Fibroblast of lung (primary cell): ENCODE measurements around the gene NKAIN2. TPM values are rescaled to one million over a fixed set of nuclear protein-coding genes. Genes with fewer than 3 reads are reported as not detected.

Experiments
- DNase-seq, 2 donors: peaks; one replicate each; pipeline versions ENCODE4 v3.0.0 to v3.0.0-alpha.2; 2010; ENCODE audit warnings: low read depth in 2 of 2
- H2AFZ ChIP-seq: 2 replicates; pipeline ENCODE4 v1.5.1; 2012; ENCODE audit warnings: low read length, control low read depth, inconsistent platforms
- H3K27ac ChIP-seq: 2 replicates; pipeline ENCODE4 v1.5.1; 2011; ENCODE audit warnings: low read length, control low read depth; ENCODE audit not compliant: insufficient read depth
- H3K27me3 ChIP-seq: 2 replicates; pipeline ENCODE4 v1.5.1; 2011; ENCODE audit warnings: mild to moderate bottlenecking, low read length; ENCODE audit not compliant: control insufficient read depth, insufficient read depth
- H3K36me3 ChIP-seq: 2 replicates; pipeline ENCODE4 v1.5.1; 2011; ENCODE audit warnings: low read length; ENCODE audit not compliant: control insufficient read depth, insufficient read depth
- H3K4me1 ChIP-seq: 2 replicates; pipeline ENCODE4 v1.5.1; 2011; ENCODE audit warnings: low read length; ENCODE audit not compliant: control insufficient read depth, insufficient read depth; ENCODE audit errors: extremely low read depth
- H3K4me2 ChIP-seq: 2 replicates; pipeline ENCODE4 v1.5.1; 2011; ENCODE audit warnings: low read length, control low read depth; ENCODE audit not compliant: insufficient read depth; ENCODE audit errors: extremely low read depth
- H3K4me3 ChIP-seq, 4 experiments: fragments of 200-600 bp in 1 of 4; sonication (generic) in 1 of 4; replicated peaks in 1 of 4; 2 replicates each; pipeline ENCODE4 v1.5.1; 2011 to 2016; ENCODE audit warnings: low read length in 4 of 4, low read depth in 3 of 4, mild to moderate bottlenecking in 3 of 4, control low read depth in 2 of 4, inconsistent platforms in 1 of 4, mixed read lengths in 1 of 4; ENCODE audit not compliant: insufficient read depth in 1 of 4; ENCODE audit errors: control extremely low read depth in 1 of 4
- H3K79me2 ChIP-seq: 2 replicates; pipeline ENCODE4 v1.5.1; 2012; ENCODE audit warnings: mild to moderate bottlenecking, low read length, inconsistent platforms; ENCODE audit not compliant: control insufficient read depth, insufficient read depth
- H3K9ac ChIP-seq: 2 replicates; pipeline ENCODE4 v1.5.1; 2011; ENCODE audit warnings: mild to moderate bottlenecking, low read length, control low read depth; ENCODE audit not compliant: insufficient read depth
- H3K9me3 ChIP-seq: 2 replicates; pipeline ENCODE4 v1.5.1; 2012; ENCODE audit warnings: low read depth, low read length; ENCODE audit not compliant: control insufficient read depth, insufficient read depth
- H4K20me1 ChIP-seq: 2 replicates; pipeline ENCODE4 v1.5.1; 2011; ENCODE audit warnings: low read length; ENCODE audit not compliant: control insufficient read depth, insufficient read depth; ENCODE audit errors: extremely low read depth
- CTCF ChIP-seq, 2 donors: IDR thresholded peaks in 1 of 2; conservative IDR thresholded peaks in 1 of 2; 1 replicate in 1 of 2; 2 replicates in 1 of 2; pipeline ENCODE4 v1.5.1; 2011 to 2012; ENCODE audit warnings: low read length in 2 of 2, control low read depth in 1 of 2, inconsistent platforms in 1 of 2, low read depth in 1 of 2, mild to moderate bottlenecking in 1 of 2
- EZH2 ChIP-seq: IDR thresholded peaks from 2 replicates; pipeline ENCODE4 v1.5.1; 2012; ENCODE audit warnings: low read length, control low read depth, mild to moderate bottlenecking; ENCODE audit errors: missing control alignments
- polyA plus RNA-seq, 2 donors: library from polyadenylated mRNA; depleted of rRNA in 1 of 2; stranded (reverse) in 1 of 2; unstranded in 1 of 2; fragments of >200 nt; gene quantifications; 2 replicates each; pipeline ENCODE4 v1.2.1, GENCODE V29; 2011 to 2012; ENCODE audit warnings: missing spikeins in 1 of 2
- total RNA-seq: library from RNA; depleted of rRNA; stranded (reverse); fragments of >200 nt; gene quantifications from 2 replicates; pipeline ENCODE4 v1.2.1, GENCODE V29; 2014

The NKAIN2 gene
- total and polyA plus RNA-seq, 2 donors (not counting 1 experiment from before 2014, with no cell fraction given): not detected

GRCh38 chr6:123801067-123801466, 2.6 kb upstream of the NKAIN2 start:
- no peaks in the 10 kb centered on the region for H3K79me2 ChIP-seq
- no peak overlapping the region for H3K4me2 ChIP-seq
- H3K9ac ChIP-seq: no peak overlapping the region
- no peak overlapping the region for H3K27ac ChIP-seq
- H2AFZ ChIP-seq: no peak overlapping the region
- no peak for TF ChIP-seq EZH2
- no peak for TF ChIP-seq CTCF (conservative IDR thresholded peaks at IDR 0.05 in 1 of 2, IDR thresholded peaks at IDR 0.05 in 1 of 2; ENCODE audit: low read depth in 1 of 2, low read length in 2 of 2)
- H3K9me3 ChIP-seq: no peaks in the 10 kb centered on the region
- no peaks in the 10 kb centered on the region for H4K20me1 ChIP-seq
- H3K36me3 ChIP-seq: no peaks in the 10 kb centered on the region
- H3K27me3 ChIP-seq: peaks cover 15% of the 10 kb centered on the region
- no peak overlapping the region for H3K4me3 ChIP-seq
- DNase-seq: no peak
- H3K4me1 ChIP-seq: no peaks in the 10 kb centered on the region

- Histone ChIP-seq H3K27ac (no peak overlapping the region), H3K9me3 (no peaks in the 10 kb centered on the region), H3K36me3 (no peaks in the 10 kb centered on the region), H3K79me2 (no peaks in the 10 kb centered on the region), H4K20me1 (no peaks in the 10 kb centered on the region), H3K4me3 (peak overlapping the region in 1 of 4 experiments; percentile 63), H3K27me3 (peaks cover 15% of the 10 kb centered on the region), H3K4me1 (no peaks in the 10 kb centered on the region), H3K4me2 (peak overlapping the region; percentile 72), H3K9ac (no peak overlapping the region), H2AFZ (no peak overlapping the region)
- DNase-seq: no peak
- TF ChIP-seq CTCF (conservative IDR thresholded peaks at IDR 0.05 in 1 of 2, IDR thresholded peaks at IDR 0.05 in 1 of 2; ENCODE audit: low read depth in 1 of 2, low read length in 2 of 2) (no peak), EZH2 (no peak)
Observed at GRCh38 chr6:123802351-123802696, 1.3 kb upstream of the NKAIN2 start.

GRCh38 chr6:123802697-123803503, 765 bp upstream of the NKAIN2 start:
- Histone ChIP-seq H3K9ac (no peak overlapping the region), H3K4me3 (peak overlapping the region; percentile 21 to 63 (median 38)), H2AFZ (peak overlapping the region; percentile 39), H3K36me3 (no peaks in the 10 kb centered on the region), H3K27me3 (peaks cover 15% of the 10 kb centered on the region), H3K27ac (no peak overlapping the region), H3K4me1 (no peaks in the 10 kb centered on the region), H3K4me2 (peak overlapping the region; percentile 72), H3K79me2 (no peaks in the 10 kb centered on the region), H3K9me3 (no peaks in the 10 kb centered on the region), H4K20me1 (no peaks in the 10 kb centered on the region)
- DNase-seq: peak; percentile 69 to 82
- TF ChIP-seq CTCF (conservative IDR thresholded peaks at IDR 0.05 in 1 of 2, IDR thresholded peaks at IDR 0.05 in 1 of 2; ENCODE audit: low read depth in 1 of 2, low read length in 2 of 2) (peak; percentile 87 to 96), EZH2 (peak; percentile 52)
